Rectal smooth muscle tissue (tissue), 1 donor: ENCODE data around the gene C2orf49.
A peak's percentile ranks its signal among the peaks of the same experiment; 100 is the strongest.

Experiments used
- H3K27ac ChIP-seq: one replicate; pipeline ENCODE4 v1.7.0; 2013; ENCODE audit warnings: low read depth, low read length, inconsistent platforms
- H3K27me3 ChIP-seq: one replicate; pipeline ENCODE4 v1.7.0; 2013; ENCODE audit warnings: low read length; ENCODE audit not compliant: control insufficient read depth, insufficient read depth
- H3K36me3 ChIP-seq: one replicate; pipeline ENCODE4 v1.7.0; 2013; ENCODE audit warnings: low read length; ENCODE audit not compliant: control insufficient read depth, insufficient read depth
- H3K4me1 ChIP-seq: one replicate; pipeline ENCODE4 v1.7.0; 2013; ENCODE audit warnings: low read length; ENCODE audit not compliant: control insufficient read depth, insufficient read depth
- H3K4me3 ChIP-seq: one replicate; pipeline ENCODE4 v1.7.0; 2013; ENCODE audit warnings: low read length
- H3K9ac ChIP-seq: one replicate; pipeline ENCODE4 v1.7.0; 2013; ENCODE audit warnings: low read length

The C2orf49 gene

GRCh38 chr2:105381101-105381668 lies 43.8 kb downstream of the C2orf49 start:
- Histone ChIP-seq H3K4me1 (no peaks in the 10 kb centered on the region), H3K9ac (no peak overlapping the region), H3K27me3 (no peaks in the 10 kb centered on the region), H3K27ac (no peak overlapping the region), H3K36me3 (peaks cover 5% of the 10 kb centered on the region), H3K4me3 (no peak overlapping the region)

- no peaks in the 10 kb centered on the region for H3K4me1 ChIP-seq
- no peak overlapping the region for H3K9ac ChIP-seq
- no peak overlapping the region for H3K27ac ChIP-seq
- H3K4me3 ChIP-seq = no peak overlapping the region
- peaks cover 5% of the 10 kb centered on the region for H3K36me3 ChIP-seq
- no peaks in the 10 kb centered on the region for H3K27me3 ChIP-seq
Measured at GRCh38 chr2:105382177-105382576, 44.8 kb downstream of the C2orf49 start.

- Histone ChIP-seq H3K27ac (no peak overlapping the region), H3K9ac (no peak overlapping the region), H3K4me1 (peaks cover under 1% of the 10 kb centered on the region), H3K36me3 (peaks cover 5% of the 10 kb centered on the region), H3K4me3 (no peak overlapping the region), H3K27me3 (no peaks in the 10 kb centered on the region)
Measured at GRCh38 chr2:105383432-105384166, 46.3 kb downstream of the C2orf49 start.

GRCh38 chr2:105384216-105384615 lies 46.9 kb downstream of the C2orf49 start:
- Histone ChIP-seq H3K9ac (no peak overlapping the region), H3K36me3 (peaks cover 5% of the 10 kb centered on the region), H3K4me3 (no peak overlapping the region), H3K27ac (no peak overlapping the region), H3K4me1 (peaks cover 6% of the 10 kb centered on the region), H3K27me3 (no peaks in the 10 kb centered on the region)

GRCh38 chr2:105384861-105385260 lies 47.5 kb downstream of the C2orf49 start:
- H3K4me3 ChIP-seq = no peak overlapping the region
- H3K27ac ChIP-seq = no peak overlapping the region
- no peak overlapping the region for H3K9ac ChIP-seq
- H3K4me1 ChIP-seq = peaks cover 6% of the 10 kb centered on the region
- peaks cover 5% of the 10 kb centered on the region for H3K36me3 ChIP-seq
- H3K27me3 ChIP-seq = no peaks in the 10 kb centered on the region

- Histone ChIP-seq H3K9ac (no peak overlapping the region), H3K4me1 (peaks cover 6% of the 10 kb centered on the region), H3K36me3 (peaks cover 5% of the 10 kb centered on the region), H3K27me3 (no peaks in the 10 kb centered on the region), H3K27ac (no peak overlapping the region), H3K4me3 (no peak overlapping the region)
Measured at GRCh38 chr2:105385731-105386540, 48.6 kb downstream of the C2orf49 start.

- peaks cover 5% of the 10 kb centered on the region for H3K36me3 ChIP-seq
- H3K4me1 ChIP-seq = peaks cover 10% of the 10 kb centered on the region
- H3K27me3 ChIP-seq = no peaks in the 10 kb centered on the region
- no peak overlapping the region for H3K4me3 ChIP-seq
- no peak overlapping the region for H3K27ac ChIP-seq
- no peak overlapping the region for H3K9ac ChIP-seq
Measured at GRCh38 chr2:105387225-105387624, 49.9 kb downstream of the C2orf49 start.

GRCh38 chr2:105388971-105389381 lies 51.6 kb downstream of the C2orf49 start:
- Histone ChIP-seq H3K4me3 (no peak overlapping the region), H3K4me1 (peaks cover 10% of the 10 kb centered on the region), H3K27ac (peak overlapping the region; percentile 21)

GRCh38 chr2:105390454-105390853 lies 53.1 kb downstream of the C2orf49 start:
- peaks cover 10% of the 10 kb centered on the region for H3K4me1 ChIP-seq
- no peak overlapping the region for H3K9ac ChIP-seq
- no peaks in the 10 kb centered on the region for H3K27me3 ChIP-seq
- no peak overlapping the region for H3K27ac ChIP-seq
- H3K4me3 ChIP-seq = no peak overlapping the region
- peaks cover 2% of the 10 kb centered on the region for H3K36me3 ChIP-seq

More at GRCh38 chr2:105388971-105389381, 51.6 kb downstream of the C2orf49 start:
- no peak overlapping the region for H3K9ac ChIP-seq
- peaks cover 5% of the 10 kb centered on the region for H3K36me3 ChIP-seq
- no peaks in the 10 kb centered on the region for H3K27me3 ChIP-seq

- Histone ChIP-seq H3K27ac (no peak overlapping the region), H3K9ac (no peak overlapping the region)
Measured at GRCh38 chr2:105391058-105391627, 53.8 kb downstream of the C2orf49 start.

GRCh38 chr2:105391763-105392662 lies 54.7 kb downstream of the C2orf49 start:
- Histone ChIP-seq H3K4me3 (no peak overlapping the region), H3K4me1 (peaks cover 13% of the 10 kb centered on the region), H3K27ac (no peak overlapping the region), H3K9ac (no peak overlapping the region), H3K36me3 (no peaks in the 10 kb centered on the region), H3K27me3 (no peaks in the 10 kb centered on the region)

More at GRCh38 chr2:105391058-105391627, 53.8 kb downstream of the C2orf49 start:
- peaks cover 10% of the 10 kb centered on the region for H3K4me1 ChIP-seq
- no peaks in the 10 kb centered on the region for H3K27me3 ChIP-seq
- no peak overlapping the region for H3K4me3 ChIP-seq
- no peaks in the 10 kb centered on the region for H3K36me3 ChIP-seq
